ENCODE data around the gene PHTF2.

Gene PHTF2

DNA sequence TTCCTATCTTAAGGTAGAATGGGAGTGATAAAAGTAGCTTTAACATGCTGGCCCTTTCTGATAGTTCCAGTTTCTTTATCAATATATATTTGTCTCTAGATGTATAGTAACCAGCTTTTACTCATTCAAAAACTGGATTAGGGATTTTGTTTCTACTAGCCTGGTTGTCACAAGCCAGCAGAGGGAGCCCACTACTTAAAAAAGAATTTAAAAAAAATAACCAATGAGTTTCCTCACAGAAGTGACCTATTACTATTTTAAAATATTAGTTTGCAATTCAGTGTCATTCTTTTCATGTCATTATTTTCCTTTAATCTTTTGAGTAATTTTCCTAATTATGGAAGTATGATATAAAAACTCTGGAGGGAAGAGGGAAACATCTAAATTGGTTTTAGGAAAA is 142.1 kb downstream of the PHTF2 start:
- no peak for DNase-seq (ENCODE audit: low read depth, low spot score)
- no peak overlapping the region for H3K4me3 ChIP-seq (ENCODE audit: low read depth, low read length)
- TF ChIP-seq, protein P1, sequence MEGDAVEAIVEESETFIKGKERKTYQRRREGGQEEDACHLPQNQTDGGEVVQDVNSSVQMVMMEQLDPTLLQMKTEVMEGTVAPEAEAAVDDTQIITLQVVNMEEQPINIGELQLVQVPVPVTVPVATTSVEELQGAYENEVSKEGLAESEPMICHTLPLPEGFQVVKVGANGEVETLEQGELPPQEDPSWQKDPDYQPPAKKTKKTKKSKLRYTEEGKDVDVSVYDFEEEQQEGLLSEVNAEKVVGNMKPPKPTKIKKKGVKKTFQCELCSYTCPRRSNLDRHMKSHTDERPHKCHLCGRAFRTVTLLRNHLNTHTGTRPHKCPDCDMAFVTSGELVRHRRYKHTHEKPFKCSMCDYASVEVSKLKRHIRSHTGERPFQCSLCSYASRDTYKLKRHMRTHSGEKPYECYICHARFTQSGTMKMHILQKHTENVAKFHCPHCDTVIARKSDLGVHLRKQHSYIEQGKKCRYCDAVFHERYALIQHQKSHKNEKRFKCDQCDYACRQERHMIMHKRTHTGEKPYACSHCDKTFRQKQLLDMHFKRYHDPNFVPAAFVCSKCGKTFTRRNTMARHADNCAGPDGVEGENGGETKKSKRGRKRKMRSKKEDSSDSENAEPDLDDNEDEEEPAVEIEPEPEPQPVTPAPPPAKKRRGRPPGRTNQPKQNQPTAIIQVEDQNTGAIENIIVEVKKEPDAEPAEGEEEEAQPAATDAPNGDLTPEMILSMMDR (IDR thresholded peaks at IDR 0.05; ENCODE audit: insufficient read depth, low read length, missing control alignments): peak; percentile 29
- CTCF ChIA-PET: interaction anchor here (0.6 to 2.1 kb wide), 13 partner anchors 9 to 389 kb away, joined by 3 to 14 read pairs (median 4); partner anchors contain the start of genes PHTF2 and TMEM60
- POLR2A ChIA-PET: no interaction called here

DNA sequence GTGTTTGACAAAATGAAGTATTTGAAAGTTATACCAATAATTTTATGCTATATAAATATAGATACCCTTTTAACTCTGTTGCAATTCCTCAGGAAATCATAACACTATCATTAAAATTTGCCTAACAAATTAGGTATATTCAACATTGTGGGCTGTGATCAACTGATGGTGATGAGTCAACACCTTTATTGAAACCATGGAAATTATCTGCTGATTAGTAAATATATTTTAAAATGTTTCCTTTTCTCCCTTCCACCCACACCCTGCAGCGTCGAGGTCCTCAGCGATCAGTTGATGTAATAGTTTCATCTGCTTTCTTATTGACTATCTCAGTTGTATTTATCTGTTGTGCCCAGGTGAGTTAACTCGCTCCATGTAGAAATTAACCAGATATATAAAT is 143.9 kb downstream of the PHTF2 start:
- POLR2A ChIA-PET: no interaction called here
- no peak for DNase-seq (ENCODE audit: low read depth, low spot score)
- CTCF ChIA-PET: no interaction called here
- no peak overlapping the region for H3K4me3 ChIP-seq (ENCODE audit: low read depth, low read length)
- TF ChIP-seq, protein P1 (IDR thresholded peaks at IDR 0.05; ENCODE audit: insufficient read depth, low read length, missing control alignments): no peak

DNA sequence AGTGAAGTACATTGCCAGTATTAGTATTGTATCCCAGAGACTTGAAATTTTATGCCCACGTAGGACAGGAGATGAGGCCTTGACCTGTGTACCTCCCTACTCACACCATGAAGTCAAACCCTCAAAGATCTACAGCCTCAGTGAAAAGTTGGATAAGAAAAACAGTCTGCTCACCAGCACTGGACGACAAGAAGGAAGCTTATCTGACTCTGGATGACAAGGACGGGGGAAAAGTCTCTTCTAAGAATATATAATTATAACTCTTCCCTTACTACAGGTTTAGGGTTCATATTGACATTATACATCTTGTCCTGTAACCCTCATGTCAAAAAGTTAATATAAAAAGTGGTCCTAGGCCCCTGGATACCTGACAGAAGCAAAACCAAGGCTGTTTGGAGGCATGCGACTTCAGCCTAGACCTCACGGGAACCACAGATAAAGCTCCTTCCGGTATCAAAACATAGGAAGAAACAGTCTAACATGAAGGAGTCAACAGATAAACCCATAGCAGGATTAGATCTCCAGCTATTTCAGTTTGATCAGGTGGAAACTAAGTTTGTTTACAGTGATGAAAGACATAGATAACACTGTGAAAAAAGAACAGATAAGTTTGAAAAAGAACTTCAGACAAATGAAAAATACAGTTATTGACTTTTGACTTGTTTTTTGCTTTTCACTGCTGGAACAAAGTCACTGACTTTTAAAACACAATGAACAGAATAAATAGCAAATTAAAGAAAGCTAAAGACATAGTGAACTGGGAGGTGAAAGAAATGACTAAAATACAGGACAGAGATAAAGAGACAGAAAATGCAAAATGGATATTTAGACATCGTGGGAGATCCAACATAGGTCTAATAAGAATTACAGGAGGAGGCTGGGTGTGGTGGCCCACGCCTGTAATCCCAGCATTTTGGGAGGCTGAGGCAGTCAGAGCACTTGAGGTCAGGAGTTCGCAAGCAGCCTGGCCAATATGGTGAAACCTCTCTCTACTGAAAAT is 145.9 kb downstream of the PHTF2 start:
- ChIA-PET CTCF (interaction anchor here (1.0 to 1.7 kb wide), 3 partner anchors 9 to 75 kb away, joined by 3 to 5 read pairs (median 4); no protein-coding TSS in a partner anchor), POLR2A (interaction anchor here (0.8 kb wide), 1 partner anchor 225 kb away, joined by 3 read pairs; no protein-coding TSS in a partner anchor)
- TF ChIP-seq, protein P1 (IDR thresholded peaks at IDR 0.05; ENCODE audit: insufficient read depth, low read length, missing control alignments): no peak
- no peak for DNase-seq (ENCODE audit: low read depth, low spot score)
- no peak overlapping the region for H3K4me3 ChIP-seq (ENCODE audit: low read depth, low read length)

DNA sequence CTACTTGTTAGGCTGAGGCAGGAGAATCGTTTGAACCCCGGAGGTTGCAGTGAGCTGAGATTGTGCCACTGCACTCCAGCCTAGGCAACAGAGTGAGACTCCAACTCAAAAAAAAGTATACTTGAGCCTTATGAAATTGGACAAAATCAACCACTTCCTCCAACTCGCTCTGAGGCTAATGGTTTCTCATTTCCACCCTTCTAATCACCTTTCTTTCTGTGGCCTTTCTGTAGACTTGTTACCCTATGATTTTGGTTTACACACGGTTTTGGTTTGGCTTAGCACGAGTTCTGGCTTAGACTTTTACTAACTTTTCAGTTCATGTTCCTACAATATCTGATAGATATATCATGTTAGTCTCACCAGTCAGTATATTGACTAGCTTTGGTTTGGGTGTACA is 152.0 kb downstream of the PHTF2 start:
- no peak overlapping the region for H3K4me3 ChIP-seq (ENCODE audit: low read depth, low read length)
- DNase-seq (ENCODE audit: low read depth, low spot score): no peak
- POLR2A ChIA-PET: no interaction called here
- CTCF ChIA-PET: interaction anchor here (1.2 kb wide), 1 partner anchor 9 kb away, joined by 5 read pairs; no protein-coding TSS in a partner anchor
- TF ChIP-seq, protein P1 (IDR thresholded peaks at IDR 0.05; ENCODE audit: insufficient read depth, low read length, missing control alignments): no peak

DNA sequence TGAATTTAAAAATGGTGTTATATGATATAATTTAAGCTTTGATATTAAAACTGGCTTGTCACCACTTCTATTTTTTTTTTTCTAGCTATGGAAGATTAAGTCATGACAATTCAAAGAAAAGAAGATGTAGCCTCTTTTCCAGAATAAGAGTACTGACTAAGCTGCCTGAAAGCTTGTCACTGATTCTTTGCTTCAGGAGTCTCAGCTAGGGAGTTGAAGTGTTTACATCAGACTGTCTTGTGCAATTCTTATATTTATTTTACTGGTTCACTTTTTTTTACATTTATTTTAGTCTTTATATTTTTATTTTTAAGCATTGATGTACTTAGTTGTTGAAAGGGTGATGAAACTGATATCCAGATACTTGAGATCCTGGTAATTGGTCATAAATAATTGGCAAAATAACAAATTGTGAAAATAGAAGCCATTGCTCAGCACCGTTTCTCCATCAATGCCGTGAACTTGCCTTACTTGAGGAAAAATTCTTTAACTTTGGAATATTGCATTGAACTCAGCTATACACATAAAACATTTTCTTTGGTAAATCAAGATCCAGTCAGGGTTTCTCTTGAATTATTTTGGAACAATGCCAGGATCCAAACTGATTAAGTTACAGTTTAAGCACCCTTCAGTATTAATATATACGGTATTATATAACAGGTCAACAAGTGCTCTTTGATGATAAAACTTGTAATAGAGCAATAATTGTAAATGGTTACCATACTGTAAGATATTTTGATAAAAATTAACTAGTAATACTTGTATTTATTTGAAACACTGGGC is 156.4 kb downstream of the PHTF2 start:
- ChIA-PET POLR2A (no interaction called here), CTCF (interaction anchor here (0.6 to 1.7 kb wide), 4 partner anchors 14 to 303 kb away, joined by 3 to 4 read pairs (median 4); no protein-coding TSS in a partner anchor)
- no peak overlapping the region for H3K4me3 ChIP-seq (ENCODE audit: low read depth, low read length)
- TF ChIP-seq, protein P1 (IDR thresholded peaks at IDR 0.05; ENCODE audit: insufficient read depth, low read length, missing control alignments): no peak
- DNase-seq (ENCODE audit: low read depth, low spot score): no peak
